ENCODE measurements around the gene NR6A1.

GRCh38 chr9:124485201-124485600 is 285.9 kb downstream of the NR6A1 start:
- TF ChIP-seq CTCF (IDR thresholded peaks at IDR 0.05) (no peak), PBX3 (IDR thresholded peaks at IDR 0.05) (no peak), EP300 (IDR thresholded peaks at IDR 0.05) (no peak), HOXA7 (CRISPR knock-in tag; IDR thresholded peaks at IDR 0.05) (no peak), POLR2A (IDR thresholded peaks at IDR 0.05; ENCODE audit: low read length) (no peak), MAFK (IDR thresholded peaks at IDR 0.05; ENCODE audit: partially characterized antibody) (no peak), CEBPB (IDR thresholded peaks at IDR 0.05) (no peak), JUN (IDR thresholded peaks at IDR 0.05) (no peak), EHMT2 (IDR thresholded peaks at IDR 0.05; ENCODE audit: low read depth) (no peak)

Measured in A549 (cell line).